Spleen (tissue), 7 donors: ENCODE data around the gene PLEKHA7.

Experiments
- CTCF ChIP-seq, 11 experiments: fragments of 200-600 bp in 7 of 11; fragments of 450-650 bp in 4 of 11; sonication (generic) in 4 of 11; IDR thresholded peaks in 8 of 11; conservative IDR thresholded peaks in 3 of 11; 1 replicate in 7 of 11; 2 replicates in 4 of 11; pipeline versions ENCODE4 v1.4.0 to v1.8.0; 2016 to 2021; ENCODE audit warnings: antibody characterized with exemption in 11 of 11, inconsistent platforms in 4 of 11, mild to moderate bottlenecking in 1 of 11
- POLR2A ChIP-seq, 3 donors: fragments of 450-650 bp; IDR thresholded peaks; one replicate each; pipeline ENCODE4 v1.5.1; 2017; ENCODE audit warnings: antibody characterized with exemption in 3 of 3, mild to moderate bottlenecking in 1 of 3
- POLR2AphosphoS5 ChIP-seq, 3 donors: sonication (generic); formaldehyde crosslinking; IDR thresholded peaks; one replicate each; pipeline ENCODE4 v1.5.1; 2017; ENCODE audit warnings: antibody characterized with exemption in 3 of 3
- donor health status: DM: no; HTN: no; CAD: no; lungs with moderate emphysema.
- donor health status: DM: no; HTN: no; CAD: no.
- donor health status: DM: no; HTN: no; CAD: no.

- no peak for TF ChIP-seq CTCF (IDR thresholded peaks at IDR 0.05 in 8 of 11, conservative IDR thresholded peaks at IDR 0.05 in 3 of 11)
- TF ChIP-seq POLR2A (IDR thresholded peaks at IDR 0.05) = no peak
- no peak for TF ChIP-seq POLR2AphosphoS5 (IDR thresholded peaks at IDR 0.05)
Observed at GRCh38 chr11:16973338-16973964, 40.8 kb downstream of the PLEKHA7 start.
